D721Med (cell line): ENCODE results near the gene CCND1.

ENCODE experiments used
- DNase-seq: peaks from one replicate; pipeline ENCODE4 v3.0.0; 2011; ENCODE audit warnings: low spot score; ENCODE audit not compliant: insufficient read length
- FAIRE-seq: peaks from 2 replicates; lab custom pipeline; 2011; peaks lifted over from hg19 to GRCh38; lab: Jason Lieb, UNC
- CTCF ChIP-seq: IDR thresholded peaks from 2 replicates; pipeline ENCODE4 v1.5.1; 2012; ENCODE audit warnings: mild to moderate bottlenecking, control low read depth; ENCODE audit not compliant: insufficient read depth; ENCODE audit errors: missing control alignments

The CCND1 gene

GRCh38 chr11:69636512-69637197 is 4.3 kb upstream of the CCND1 start:
- DNase-seq (no peak), FAIRE-seq (no peak)
- no peak for TF ChIP-seq CTCF

- no peak for TF ChIP-seq CTCF
- FAIRE-seq, result no peak
- DNase-seq, result no peak
Measured at GRCh38 chr11:69637198-69637940, 3.6 kb upstream of the CCND1 start.

- TF ChIP-seq CTCF, result no peak
- no peak for DNase-seq
- FAIRE-seq, result no peak
Measured at GRCh38 chr11:69637941-69638871, 2.8 kb upstream of the CCND1 start.

GRCh38 chr11:69638941-69639681 is 1.8 kb upstream of the CCND1 start:
- TF ChIP-seq CTCF, result no peak
- FAIRE-seq, result no peak

GRCh38 chr11:69639831-69640230 is 1.1 kb upstream of the CCND1 start:
- no peak for FAIRE-seq
- no peak for DNase-seq
- no peak for TF ChIP-seq CTCF

More at GRCh38 chr11:69638941-69639681, 1.8 kb upstream of the CCND1 start:
- peak; percentile 75 for DNase-seq

- FAIRE-seq (no peak), DNase-seq (no peak)
- no peak for TF ChIP-seq CTCF
Measured at GRCh38 chr11:69640260-69640994, 529 bp upstream of the CCND1 start.
